Activated CD8-positive, alpha-beta memory T cell treated with anti-CD3 and anti-CD28 coated beads, Interleukin-2, amount 50 U/mL, for 24 hours (primary cell): ENCODE data around the gene MARK1.

Source experiments
- DNase-seq: peaks from one replicate; pipeline ENCODE4 v3.0.0-alpha.2; 2020; ENCODE audit errors: extremely low read depth

Gene MARK1

DNA sequence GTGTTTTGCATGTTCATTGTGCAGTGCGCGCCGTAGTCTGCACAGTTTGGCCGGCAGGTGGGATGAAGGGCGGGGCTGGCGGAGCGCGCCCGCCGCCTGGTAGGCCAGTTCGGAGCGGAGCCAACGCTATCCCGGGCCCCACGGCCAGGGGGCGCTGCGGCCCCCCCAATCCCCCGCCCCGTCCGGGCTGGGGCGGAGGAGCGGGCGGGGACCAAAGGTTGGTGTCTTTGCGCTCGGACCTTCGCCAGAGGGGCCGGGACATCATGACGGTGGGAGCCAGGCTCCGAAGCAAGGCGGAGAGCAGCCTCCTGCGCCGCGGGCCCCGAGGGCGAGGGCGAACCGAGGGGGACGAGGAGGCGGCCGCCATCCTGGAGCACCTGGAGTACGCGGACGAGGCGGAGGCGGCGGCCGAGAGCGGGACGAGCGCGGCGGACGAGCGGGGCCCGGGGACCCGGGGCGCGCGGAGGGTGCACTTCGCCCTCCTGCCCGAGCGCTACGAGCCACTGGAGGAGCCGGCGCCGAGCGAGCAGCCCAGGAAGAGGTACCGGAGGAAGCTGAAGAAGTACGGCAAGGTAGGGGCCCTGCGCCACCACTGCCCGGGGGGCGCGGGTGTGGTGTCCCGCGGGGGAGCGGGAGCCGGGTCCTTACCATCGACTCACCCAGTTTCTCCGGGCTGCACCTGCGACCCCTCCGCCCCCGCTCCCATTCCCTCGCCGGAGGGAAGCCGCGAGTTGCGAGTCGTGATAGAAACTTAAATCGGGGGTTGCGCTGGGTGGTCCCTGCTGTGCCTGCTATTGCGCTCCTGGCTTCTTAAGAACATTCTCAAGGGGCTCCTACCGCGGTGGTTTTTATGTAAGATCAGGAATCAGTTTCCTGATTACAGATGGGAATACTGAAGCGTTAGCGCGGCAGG lies 162.5 kb downstream of the MARK1 start, which contains the start of gene C1orf115:
C1orf115 (plus strand) TSS at position 224 of the 913 bp plus-strand sequence; CDS start at position 264, 40 bp downstream.
- peak; percentile 33 for DNase-seq

GRCh38 chr1:220691053-220691684 lies 163.2 kb downstream of the MARK1 start:
- no peak for DNase-seq

DNA sequence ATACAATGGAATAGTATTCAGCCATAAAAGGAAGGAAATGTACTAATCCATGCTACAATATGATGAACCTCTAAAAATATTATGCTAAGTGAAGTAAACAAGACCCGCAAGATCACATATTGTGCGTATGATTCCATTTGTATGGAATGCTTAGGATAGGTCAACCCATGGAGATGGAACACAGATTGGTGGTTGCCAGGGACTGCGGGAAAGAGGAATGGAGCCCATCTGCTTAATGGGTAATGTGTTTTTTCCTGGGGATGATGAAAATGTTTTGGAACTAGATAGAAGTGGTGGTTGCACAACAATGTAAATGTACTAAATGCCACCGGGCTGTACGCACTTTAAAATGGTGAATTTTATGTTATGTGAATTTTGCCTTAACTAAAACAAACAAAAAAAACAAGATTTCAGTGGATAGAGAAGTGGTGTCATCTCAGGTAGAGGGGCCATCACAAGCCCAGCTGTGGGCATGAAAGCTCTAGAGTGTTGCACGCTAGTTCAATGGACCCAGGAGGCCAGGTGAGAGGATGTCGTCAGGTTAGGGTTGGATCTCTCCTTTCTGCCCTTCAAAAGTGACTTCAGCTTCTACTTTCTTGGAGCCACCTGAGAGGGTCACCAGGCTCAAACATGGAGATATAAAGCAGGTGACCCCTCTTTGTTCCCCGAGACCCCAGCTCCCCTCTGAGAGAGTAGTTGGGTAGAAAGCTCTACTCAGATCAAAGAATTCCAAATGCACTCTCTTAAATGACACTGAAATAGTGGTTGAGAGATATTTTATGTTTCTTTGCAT lies 164.7 kb downstream of the MARK1 start:
- DNase-seq = no peak

DNA sequence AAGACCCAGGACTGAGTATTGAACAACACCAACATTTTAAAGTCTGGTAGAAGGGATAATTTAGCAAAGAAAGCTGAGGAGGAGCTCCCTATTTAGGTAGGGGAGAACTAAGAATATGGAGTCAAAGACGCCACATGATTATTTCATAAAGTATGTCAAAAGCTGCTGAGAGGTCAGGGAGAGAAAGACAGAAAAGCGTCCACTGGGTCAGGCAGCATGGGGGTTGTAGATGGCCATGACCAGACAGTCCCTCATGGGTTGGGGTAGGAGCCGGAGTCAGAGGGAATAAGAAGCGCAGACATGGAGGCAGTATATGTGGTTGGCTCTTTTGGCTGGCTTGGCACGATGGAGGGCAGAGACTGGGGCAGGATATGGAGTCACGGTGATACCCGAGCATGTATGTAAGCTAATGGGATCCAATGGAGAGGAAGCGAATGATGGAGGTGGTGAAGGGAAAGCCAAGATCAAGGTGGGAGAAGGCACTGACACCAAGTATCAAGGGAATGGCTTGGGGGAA lies 167.0 kb downstream of the MARK1 start:
- DNase-seq = no peak

DNA sequence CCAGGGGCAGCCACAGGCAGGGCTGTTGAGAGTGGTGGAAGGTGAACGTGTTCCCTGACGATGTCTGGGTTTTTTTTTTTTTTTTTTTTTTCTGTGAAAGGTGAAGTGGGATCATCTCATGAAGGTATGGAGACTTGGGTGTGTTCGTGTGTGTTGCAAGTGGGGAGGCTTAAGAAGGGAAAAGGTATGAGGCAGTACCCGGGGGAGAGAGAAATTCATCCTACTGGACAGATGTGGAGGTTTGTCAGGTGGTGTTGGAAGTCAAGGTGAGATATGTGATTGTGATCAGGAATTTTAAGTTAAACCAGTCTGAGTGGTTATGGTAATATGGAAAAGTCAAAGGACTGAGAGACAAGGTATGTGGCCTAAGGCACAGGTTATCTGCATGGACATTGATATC lies 167.5 kb downstream of the MARK1 start:
- DNase-seq = no peak

- DNase-seq = no peak
Measured at GRCh38 chr1:220696226-220696862, 168.4 kb downstream of the MARK1 start.

DNA sequence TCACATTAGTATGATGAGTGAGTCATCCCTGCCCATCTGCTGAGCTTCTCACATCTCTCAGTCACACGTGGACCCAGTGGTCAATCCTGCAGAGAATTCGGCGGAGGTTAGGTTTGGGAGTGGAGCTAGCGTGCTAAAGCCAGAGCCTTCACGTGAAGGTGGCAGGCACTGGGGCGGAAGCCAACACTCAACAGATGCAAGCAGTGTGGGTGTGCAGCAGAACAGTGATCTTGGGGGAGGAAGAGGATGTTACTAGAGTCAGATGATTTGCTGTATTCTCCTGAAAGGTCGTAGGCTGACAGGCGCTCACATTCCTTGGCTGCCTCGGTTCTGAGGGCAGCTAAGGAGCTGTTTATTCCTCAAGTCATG lies 168.9 kb downstream of the MARK1 start:
- no peak for DNase-seq

DNA sequence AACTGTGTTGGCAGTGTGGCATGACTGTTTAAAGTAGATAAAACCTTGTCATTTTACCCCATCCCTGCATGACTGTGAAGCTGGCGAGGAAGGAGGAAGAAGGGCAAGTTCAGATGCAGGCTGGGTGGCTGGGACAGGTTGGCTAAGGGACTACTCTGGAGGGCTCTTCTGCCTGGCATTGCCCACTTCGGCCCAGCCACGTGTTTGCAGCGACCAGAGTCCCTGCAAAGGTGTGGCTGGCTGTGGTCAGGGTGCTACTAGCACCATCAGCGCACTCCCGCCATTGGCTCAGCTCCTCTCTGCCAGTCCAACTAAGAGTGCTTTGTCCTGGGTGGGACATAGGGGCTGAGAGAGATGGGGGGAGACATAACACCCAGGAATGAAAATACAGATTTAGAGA lies 169.4 kb downstream of the MARK1 start:
- DNase-seq = no peak

GRCh38 chr1:220698607-220699016 lies 170.7 kb downstream of the MARK1 start:
- no peak for DNase-seq

GRCh38 chr1:220699044-220699443 lies 171.1 kb downstream of the MARK1 start:
- no peak for DNase-seq

- DNase-seq = no peak
Measured at GRCh38 chr1:220700556-220701179, 172.7 kb downstream of the MARK1 start.

- no peak for DNase-seq
Measured at GRCh38 chr1:220701974-220702373, 174.0 kb downstream of the MARK1 start.

DNA sequence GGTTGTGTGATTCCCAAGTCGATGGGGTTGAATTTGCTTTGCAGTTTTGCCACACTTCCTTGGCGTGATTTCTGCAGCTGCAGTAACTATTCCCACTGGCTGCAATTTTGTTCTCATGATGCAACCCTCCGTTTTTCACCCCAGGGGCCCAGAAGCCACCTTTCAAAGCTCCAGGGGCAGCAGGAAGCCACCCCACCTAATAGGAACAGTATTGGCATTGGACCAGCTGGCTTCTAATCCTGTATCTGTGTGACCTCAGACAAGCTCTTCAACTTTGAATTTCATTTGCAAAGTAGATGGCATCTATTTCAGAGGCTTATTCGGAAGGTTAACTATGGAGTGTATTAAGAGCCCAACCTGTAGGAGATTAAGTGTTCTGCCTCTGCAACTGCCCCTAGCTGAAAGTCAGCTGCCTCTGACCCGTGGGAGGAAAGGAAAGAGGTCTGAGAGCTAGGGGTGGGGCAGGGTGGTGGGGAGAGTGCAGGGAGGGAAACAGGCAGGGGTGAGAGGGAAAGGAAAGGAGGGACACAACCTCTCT lies 174.9 kb downstream of the MARK1 start:
- no peak for DNase-seq

- no peak for DNase-seq
Measured at GRCh38 chr1:220703305-220703704, 175.4 kb downstream of the MARK1 start.

GRCh38 chr1:220705782-220706181 lies 177.8 kb downstream of the MARK1 start:
- DNase-seq = no peak

DNA sequence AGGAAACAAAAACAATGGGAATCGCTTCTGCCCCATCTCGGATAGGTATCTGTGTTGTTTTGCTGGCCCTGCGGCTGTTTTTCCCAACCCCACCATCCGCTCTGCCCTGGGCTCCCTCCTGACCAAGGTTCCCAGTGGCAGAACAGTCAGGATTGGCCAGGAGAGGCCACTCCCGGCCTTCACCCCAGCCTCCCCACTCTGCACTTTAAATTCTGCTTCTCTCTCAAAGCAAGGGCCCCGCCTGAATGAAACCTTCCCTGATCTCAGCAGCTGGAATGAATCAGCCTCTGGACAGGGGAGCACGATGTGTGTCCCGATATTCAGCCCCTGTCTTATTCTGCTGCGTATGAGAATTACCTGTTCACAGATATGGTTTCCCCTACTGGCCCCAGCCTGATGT lies 178.5 kb downstream of the MARK1 start:
- DNase-seq = no peak

DNA sequence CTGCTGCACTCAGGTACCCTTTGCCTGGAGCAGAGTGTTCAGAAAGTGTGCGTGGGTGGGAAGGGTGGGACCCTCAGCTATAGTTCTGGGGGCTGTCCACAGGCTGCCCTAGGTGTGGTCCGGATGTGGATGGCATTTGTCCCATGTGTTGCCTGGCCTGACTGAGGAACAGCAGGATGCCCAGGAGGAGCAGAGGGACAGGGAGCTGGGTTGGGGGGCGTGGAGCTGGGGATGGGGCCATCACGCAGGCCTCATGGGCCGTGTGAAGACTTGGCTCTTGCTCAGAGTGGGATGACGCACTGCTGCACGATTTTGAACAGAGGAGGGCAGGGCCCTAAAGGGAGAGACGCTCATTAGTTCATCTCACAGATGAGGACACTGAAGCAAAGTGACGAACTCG lies 179.2 kb downstream of the MARK1 start:
- DNase-seq = no peak

GRCh38 chr1:220708244-220708643 lies 180.3 kb downstream of the MARK1 start:
- DNase-seq = no peak

DNA sequence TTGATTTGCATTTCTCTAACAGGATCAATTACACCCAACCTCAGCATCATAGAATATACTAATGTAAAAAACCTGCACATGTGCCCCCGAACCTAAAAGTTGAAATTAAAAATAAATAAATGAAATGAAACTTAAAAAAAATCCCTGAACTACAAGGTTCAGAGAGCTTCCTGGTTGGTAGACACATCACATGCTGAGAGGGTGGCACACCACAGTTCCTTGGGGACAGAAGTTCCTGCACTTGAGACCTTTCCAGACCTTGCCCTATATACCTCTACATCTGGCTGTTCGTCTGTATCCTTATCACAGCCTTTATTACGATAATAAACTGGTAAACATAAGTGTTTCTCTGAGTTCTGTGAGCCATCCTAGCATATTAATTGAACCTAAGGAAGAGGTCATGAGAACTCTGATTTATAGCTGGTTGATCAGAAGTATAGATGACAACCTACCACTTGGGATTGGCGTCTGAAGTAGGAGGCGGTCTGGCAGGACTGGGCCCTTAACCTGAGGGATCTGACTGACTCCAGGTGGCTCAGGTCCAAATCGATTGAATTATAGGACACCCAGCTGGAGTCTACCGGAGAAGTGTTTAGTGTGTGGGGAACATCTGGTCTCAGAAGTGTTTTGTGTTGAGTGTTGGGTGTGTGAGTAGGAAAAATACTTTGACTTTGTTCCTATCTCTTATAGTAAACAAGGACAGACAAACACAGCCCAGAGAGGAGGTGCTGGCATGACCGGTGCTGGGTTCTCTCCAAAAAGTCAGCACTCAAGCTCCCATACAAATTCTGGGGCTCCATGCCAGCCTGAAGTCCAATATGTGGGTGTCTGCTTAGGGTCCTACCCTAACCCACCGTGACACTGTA lies 181.2 kb downstream of the MARK1 start:
- DNase-seq = no peak

- no peak for DNase-seq
Measured at GRCh38 chr1:220710333-220710732, 182.4 kb downstream of the MARK1 start.
